ENCODE results near the gene ERFE.
"Not testable (repeated sequence)": the region's sequence is repeated elsewhere in the genome, so short reads cannot be mapped to it uniquely, and the experiment has no call there.

ERFE gene, protein sequence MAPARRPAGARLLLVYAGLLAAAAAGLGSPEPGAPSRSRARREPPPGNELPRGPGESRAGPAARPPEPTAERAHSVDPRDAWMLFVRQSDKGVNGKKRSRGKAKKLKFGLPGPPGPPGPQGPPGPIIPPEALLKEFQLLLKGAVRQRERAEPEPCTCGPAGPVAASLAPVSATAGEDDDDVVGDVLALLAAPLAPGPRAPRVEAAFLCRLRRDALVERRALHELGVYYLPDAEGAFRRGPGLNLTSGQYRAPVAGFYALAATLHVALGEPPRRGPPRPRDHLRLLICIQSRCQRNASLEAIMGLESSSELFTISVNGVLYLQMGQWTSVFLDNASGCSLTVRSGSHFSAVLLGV

DNA sequence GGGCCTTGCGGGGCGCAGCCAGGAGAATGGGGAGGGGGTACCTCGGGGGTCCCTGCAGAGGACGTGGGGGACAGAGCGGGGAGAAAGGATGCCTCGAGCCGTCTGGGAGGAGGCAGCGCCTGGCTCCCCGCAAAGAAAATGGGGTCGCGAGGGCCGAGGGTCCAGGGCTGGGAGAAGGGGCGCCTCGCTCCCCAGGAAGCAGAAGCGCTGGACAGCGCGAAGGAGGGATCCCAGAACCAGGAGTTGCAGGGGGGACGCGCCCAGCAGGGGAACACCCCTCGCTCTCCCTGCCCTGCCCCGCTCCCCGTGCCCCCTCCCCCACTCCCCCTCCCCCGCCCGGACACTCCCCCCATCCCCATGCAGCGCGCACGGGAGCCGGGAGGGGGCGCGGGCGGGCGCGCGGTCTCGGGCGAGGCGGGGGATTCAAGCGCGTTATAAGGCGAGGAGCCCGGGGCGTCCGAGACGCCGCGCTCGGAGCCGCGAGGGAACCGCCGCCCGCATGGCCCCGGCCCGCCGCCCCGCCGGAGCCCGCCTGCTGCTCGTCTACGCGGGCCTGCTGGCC is at the start of gene ERFE:
Gene ERFE, plus strand, starts transcription at position 462 of the 562 bp plus-strand sequence. Its CDS starts 38 bp downstream, at position 500.
- TF ChIP-seq, protein P1, sequence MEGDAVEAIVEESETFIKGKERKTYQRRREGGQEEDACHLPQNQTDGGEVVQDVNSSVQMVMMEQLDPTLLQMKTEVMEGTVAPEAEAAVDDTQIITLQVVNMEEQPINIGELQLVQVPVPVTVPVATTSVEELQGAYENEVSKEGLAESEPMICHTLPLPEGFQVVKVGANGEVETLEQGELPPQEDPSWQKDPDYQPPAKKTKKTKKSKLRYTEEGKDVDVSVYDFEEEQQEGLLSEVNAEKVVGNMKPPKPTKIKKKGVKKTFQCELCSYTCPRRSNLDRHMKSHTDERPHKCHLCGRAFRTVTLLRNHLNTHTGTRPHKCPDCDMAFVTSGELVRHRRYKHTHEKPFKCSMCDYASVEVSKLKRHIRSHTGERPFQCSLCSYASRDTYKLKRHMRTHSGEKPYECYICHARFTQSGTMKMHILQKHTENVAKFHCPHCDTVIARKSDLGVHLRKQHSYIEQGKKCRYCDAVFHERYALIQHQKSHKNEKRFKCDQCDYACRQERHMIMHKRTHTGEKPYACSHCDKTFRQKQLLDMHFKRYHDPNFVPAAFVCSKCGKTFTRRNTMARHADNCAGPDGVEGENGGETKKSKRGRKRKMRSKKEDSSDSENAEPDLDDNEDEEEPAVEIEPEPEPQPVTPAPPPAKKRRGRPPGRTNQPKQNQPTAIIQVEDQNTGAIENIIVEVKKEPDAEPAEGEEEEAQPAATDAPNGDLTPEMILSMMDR (conservative IDR thresholded peaks at IDR 0.05), result peak; percentile 75
- H3K27ac ChIP-seq, result peak within 1 kb of the TSS; percentile 56; the same call in 1 of the 2 replicates

DNA sequence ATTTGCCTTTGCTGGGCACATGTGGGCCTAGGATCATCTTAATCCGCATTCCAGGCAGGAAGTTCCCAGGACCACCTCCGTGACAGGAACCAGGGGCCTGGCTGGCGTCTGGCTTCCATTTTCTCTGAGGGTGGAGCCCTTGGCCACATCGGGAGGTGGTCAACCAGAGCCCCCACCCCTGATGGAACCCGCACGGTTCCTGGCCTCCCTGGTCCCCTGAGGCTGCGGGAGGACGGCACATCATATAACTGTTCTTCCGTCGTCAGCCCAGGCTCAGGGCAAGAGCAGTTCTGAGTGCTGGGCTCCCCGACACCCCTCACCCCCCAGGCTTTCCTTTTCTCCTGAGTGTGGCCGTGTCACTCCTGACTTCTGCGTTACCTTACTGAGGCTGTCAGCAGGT is 45.2 kb upstream of the ERFE start:
- TF ChIP-seq, protein P1 (conservative IDR thresholded peaks at IDR 0.05), result no peak
- H3K27ac ChIP-seq, result no peak overlapping the region

DNA sequence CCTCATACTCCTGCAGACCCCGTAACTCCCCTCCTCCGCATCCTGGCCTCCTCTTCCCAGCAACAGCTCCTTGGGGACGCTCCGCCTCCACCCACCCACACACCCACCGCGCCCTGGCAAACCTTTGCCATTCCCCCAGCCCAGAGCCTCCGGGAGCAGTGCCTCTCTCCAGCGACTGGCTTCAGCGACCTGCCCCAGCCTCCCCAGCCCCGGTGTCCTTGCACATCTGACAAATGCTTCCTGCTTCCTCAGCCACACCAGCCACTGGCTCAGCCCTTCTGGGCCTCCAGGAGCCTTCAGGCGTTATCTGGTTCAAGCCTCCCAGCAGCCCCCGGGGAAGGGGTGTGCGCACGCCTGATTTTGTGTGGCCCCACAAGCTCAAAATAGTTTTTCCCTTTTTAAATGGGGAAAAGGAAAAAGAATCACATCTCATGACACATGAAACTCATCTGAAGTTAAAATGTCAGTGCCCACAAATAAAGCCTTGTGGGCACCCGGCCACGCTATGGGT is 44.4 kb upstream of the ERFE start:
- TF ChIP-seq, protein P1 (conservative IDR thresholded peaks at IDR 0.05), result no peak
- no peak overlapping the region for H3K27ac ChIP-seq

DNA sequence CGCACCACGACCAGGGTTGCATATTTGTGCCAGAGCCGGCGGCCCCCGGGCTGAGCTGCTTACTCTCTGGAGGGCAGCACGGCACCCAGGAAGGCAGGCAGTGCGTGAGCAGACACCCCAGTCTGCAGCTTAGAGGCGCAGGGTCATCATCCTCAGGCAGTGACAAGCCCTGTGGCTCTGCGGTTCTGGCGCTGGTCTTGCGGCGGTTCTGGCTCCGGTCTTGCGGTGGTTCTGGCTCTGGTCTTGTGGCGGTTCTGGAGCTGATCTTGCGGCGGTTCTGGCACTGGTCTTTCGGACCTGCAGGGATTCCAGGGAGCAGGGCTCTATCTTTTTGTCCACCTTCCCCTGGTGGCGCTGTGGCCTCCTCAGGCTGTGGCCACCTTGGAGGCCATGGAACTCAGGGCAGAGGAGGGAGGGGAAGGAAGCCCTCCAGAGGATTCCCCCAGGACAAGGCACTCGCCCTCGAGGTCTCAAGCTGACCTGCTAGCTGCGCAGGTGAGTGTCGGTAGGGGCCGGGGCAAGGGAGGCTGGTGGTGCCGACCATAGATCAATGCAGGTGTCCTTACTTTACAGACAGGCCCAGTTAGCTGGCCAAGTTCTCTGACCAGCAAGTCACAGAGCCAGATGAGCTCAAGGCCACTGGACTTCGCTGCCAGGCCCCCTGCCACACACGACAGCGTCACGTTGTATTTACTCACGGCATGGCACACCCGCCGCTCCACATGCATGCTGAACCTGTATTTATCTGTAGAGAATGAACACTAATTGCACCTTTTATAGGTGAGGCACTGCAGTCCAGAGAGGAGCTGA is 43.7 kb upstream of the ERFE start:
- H3K27ac ChIP-seq, result no peak overlapping the region
- TF ChIP-seq, protein P1 (conservative IDR thresholded peaks at IDR 0.05), result no peak

DNA sequence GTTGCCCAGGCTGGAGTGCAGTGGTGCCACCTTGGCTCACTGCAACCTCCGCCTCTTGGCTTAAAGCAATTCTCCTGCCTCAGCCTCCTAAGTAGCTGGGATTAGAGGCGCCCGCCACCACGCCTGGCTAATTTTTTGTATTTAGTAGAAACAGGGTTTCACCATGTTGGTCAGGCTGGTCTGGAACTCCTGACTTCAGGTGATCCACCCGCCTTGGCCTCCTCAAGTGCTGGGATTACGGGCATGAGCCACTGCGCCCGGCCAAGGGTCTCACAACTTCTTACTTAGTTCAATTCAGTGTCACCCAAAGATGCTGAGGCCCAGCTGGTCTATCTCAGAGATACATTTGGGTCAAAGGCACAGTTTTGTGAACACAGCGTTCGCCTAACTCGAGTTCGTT is 43.1 kb upstream of the ERFE start:
- H3K27ac ChIP-seq, result not testable (repeated sequence)

DNA sequence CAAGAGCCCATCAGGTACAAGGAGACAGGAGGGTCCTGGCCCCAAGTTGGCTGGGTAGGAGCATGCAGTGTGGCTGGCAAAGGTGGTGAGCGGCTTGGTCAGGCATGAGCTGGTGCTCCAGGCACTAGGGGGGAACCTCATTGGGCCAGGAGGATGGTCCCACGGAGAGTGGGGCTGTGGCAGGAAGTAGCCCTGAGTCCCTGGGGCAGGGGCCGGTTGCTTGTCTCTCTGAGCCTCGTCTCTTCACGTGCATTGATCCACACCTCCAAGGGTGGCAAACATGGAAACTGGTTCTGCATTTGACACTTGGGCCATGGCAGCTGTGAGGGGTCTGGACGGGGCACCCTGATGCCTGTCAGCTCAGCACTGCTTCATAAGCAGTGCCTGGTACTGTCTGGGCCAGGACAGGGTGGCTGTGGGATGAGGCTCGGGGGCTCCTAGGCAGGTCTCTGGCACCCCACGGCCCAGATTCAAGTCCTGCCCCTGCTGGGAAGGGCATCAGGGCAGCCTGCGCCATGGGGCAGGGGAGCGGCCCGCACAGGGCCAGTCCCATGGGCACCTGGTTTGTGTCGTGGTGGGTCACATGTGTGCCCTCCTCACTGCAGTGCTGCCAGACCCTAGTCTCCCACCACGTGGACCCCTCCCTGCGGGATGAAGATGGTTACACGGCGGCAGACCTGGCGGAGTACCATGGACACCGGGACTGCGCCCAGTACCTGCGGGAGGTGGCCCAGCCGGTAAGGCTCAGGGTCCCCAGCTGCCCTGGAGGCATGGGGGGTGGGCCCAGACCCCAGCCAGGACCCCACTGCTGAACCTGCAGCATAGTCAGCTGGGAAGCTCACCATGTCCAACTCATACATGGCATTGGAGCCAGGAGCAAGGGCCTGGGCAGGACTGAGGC is 42.2 kb upstream of the ERFE start:
- H3K27ac ChIP-seq, result no peak overlapping the region
- TF ChIP-seq, protein P1 (conservative IDR thresholded peaks at IDR 0.05), result no peak
